Measurements from ENCODE around the gene NFASC. TPM values are rescaled to one million over a fixed set of nuclear protein-coding genes. Genes with fewer than 3 reads are reported as not detected.

Gene NFASC
- total RNA-seq, 1 experiment from 2014 or later: 1.6 TPM

GRCh38 chr1:204883405-204883804 is 12.7 kb downstream of the NFASC start:
- DNase-seq: no peak
- H2AFZ ChIP-seq (ENCODE audit: low read length): no peak overlapping the region
- no peak overlapping the region for H3K4me3 ChIP-seq (ENCODE audit: low read length)
- ChIA-PET POLR2A (ENCODE audit: unreplicated experiment) (no interaction called here), CTCF (no interaction called here)
- peaks cover 70% of the 10 kb centered on the region for H3K27me3 ChIP-seq (ENCODE audit: low read length)
- BruUV-seq (replicated peaks): no TSS peak
- TF ChIP-seq, protein P1, sequence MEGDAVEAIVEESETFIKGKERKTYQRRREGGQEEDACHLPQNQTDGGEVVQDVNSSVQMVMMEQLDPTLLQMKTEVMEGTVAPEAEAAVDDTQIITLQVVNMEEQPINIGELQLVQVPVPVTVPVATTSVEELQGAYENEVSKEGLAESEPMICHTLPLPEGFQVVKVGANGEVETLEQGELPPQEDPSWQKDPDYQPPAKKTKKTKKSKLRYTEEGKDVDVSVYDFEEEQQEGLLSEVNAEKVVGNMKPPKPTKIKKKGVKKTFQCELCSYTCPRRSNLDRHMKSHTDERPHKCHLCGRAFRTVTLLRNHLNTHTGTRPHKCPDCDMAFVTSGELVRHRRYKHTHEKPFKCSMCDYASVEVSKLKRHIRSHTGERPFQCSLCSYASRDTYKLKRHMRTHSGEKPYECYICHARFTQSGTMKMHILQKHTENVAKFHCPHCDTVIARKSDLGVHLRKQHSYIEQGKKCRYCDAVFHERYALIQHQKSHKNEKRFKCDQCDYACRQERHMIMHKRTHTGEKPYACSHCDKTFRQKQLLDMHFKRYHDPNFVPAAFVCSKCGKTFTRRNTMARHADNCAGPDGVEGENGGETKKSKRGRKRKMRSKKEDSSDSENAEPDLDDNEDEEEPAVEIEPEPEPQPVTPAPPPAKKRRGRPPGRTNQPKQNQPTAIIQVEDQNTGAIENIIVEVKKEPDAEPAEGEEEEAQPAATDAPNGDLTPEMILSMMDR (conservative IDR thresholded peaks at IDR 0.05; ENCODE audit: low read depth, low read length): no peak
- TF ChIP-seq EZH2phosphoT487 (IDR thresholded peaks at IDR 0.05; ENCODE audit: borderline replicate concordance, low read length): no peak
- TF ChIP-seq EZH2 (IDR thresholded peaks at IDR 0.05; ENCODE audit: low read length, unreplicated experiment): no peak
- no peaks in the 10 kb centered on the region for H3K9me3 ChIP-seq (ENCODE audit: low read length)
- intact Hi-C loops (cut with micrococcal nuclease): no loop called here
- no peaks in the 10 kb centered on the region for H3F3A ChIP-seq (ENCODE audit: low read length, unreplicated experiment)
- no peaks in the 10 kb centered on the region for H3K36me3 ChIP-seq (ENCODE audit: low read depth, low read length)
- H3K9me2 ChIP-seq (replicated peaks; ENCODE audit: low read length): no peaks in the 10 kb centered on the region
- ATAC-seq: no peak
- H3K4me1 ChIP-seq (ENCODE audit: insufficient read depth, low read length): no peaks in the 10 kb centered on the region
- no peaks in the 10 kb centered on the region for H3K79me2 ChIP-seq (ENCODE audit: low read length)
- no peaks in the 10 kb centered on the region; the same call in 1 of the 2 replicates for H4K20me1 ChIP-seq (ENCODE audit: low read length)
- no peak overlapping the region for H3K9ac ChIP-seq (ENCODE audit: low read length)
- H3K27ac ChIP-seq (ENCODE audit: low read length): no peak overlapping the region
- no peak overlapping the region for H3K4me2 ChIP-seq (ENCODE audit: low read length)

DNA sequence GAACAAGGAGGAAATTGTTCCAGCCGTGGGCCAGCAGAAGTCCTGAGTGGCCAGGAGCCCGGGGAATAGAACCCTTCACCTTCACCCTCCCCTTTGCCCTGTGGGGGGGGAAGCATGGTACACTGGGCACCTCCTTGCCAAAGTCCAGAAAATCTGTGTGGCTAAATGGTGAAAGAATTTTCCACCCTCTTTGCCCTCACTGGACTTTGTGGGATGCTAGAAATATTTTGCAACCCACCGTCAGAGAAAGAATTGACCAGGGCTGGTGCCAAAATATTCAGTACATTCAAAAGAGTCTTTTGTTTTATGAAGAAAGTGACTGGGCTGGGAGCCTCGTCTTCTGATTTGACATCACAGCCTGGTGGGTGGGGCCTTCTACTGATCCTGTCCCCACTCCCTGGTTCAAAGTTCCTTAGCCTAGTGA is 14.6 kb downstream of the NFASC start:
- H3K36me3 ChIP-seq (ENCODE audit: low read depth, low read length): no peaks in the 10 kb centered on the region
- POLR2A ChIA-PET (ENCODE audit: unreplicated experiment): no interaction called here
- no peaks in the 10 kb centered on the region for H3F3A ChIP-seq (ENCODE audit: low read length, unreplicated experiment)
- no peak for ATAC-seq
- BruUV-seq (replicated peaks): no TSS peak
- H3K27ac ChIP-seq (ENCODE audit: low read length): no peak overlapping the region
- no peak for DNase-seq
- no peak overlapping the region for H2AFZ ChIP-seq (ENCODE audit: low read length)
- no peak overlapping the region for H3K9ac ChIP-seq (ENCODE audit: low read length)
- TF ChIP-seq EZH2 (IDR thresholded peaks at IDR 0.05; ENCODE audit: low read length, unreplicated experiment): no peak
- TF ChIP-seq, protein P1 (conservative IDR thresholded peaks at IDR 0.05; ENCODE audit: low read depth, low read length): no peak
- TF ChIP-seq EZH2phosphoT487 (IDR thresholded peaks at IDR 0.05; ENCODE audit: borderline replicate concordance, low read length): no peak
- no peaks in the 10 kb centered on the region; the same call in 1 of the 2 replicates for H4K20me1 ChIP-seq (ENCODE audit: low read length)
- no peak overlapping the region for H3K4me2 ChIP-seq (ENCODE audit: low read length)
- peaks cover 73% of the 10 kb centered on the region for H3K27me3 ChIP-seq (ENCODE audit: low read length)
- no peak overlapping the region for H3K4me3 ChIP-seq (ENCODE audit: low read length)
- H3K9me3 ChIP-seq (ENCODE audit: low read length): no peaks in the 10 kb centered on the region
- H3K4me1 ChIP-seq (ENCODE audit: insufficient read depth, low read length): no peaks in the 10 kb centered on the region
- CTCF ChIA-PET: interaction anchor here (1.3 kb wide), 1 partner anchor 176 kb away, joined by 3 read pairs; no protein-coding TSS in a partner anchor
- no peaks in the 10 kb centered on the region for H3K79me2 ChIP-seq (ENCODE audit: low read length)
- intact Hi-C loops (cut with micrococcal nuclease): no loop called here
- no peaks in the 10 kb centered on the region for H3K9me2 ChIP-seq (replicated peaks; ENCODE audit: low read length)

- Histone ChIP-seq H3K4me2 (ENCODE audit: low read length) (no peak overlapping the region), H3K4me1 (ENCODE audit: insufficient read depth, low read length) (no peaks in the 10 kb centered on the region), H3K27me3 (ENCODE audit: low read length) (peaks cover 73% of the 10 kb centered on the region), H3K79me2 (ENCODE audit: low read length) (no peaks in the 10 kb centered on the region), H3K27ac (ENCODE audit: low read length) (no peak overlapping the region), H3F3A (ENCODE audit: low read length, unreplicated experiment) (no peaks in the 10 kb centered on the region), H3K4me3 (ENCODE audit: low read length) (no peak overlapping the region), H2AFZ (ENCODE audit: low read length) (no peak overlapping the region), H4K20me1 (ENCODE audit: low read length) (no peaks in the 10 kb centered on the region; the same call in 1 of the 2 replicates), H3K9me2 (replicated peaks; ENCODE audit: low read length) (no peaks in the 10 kb centered on the region), H3K36me3 (ENCODE audit: low read depth, low read length) (no peaks in the 10 kb centered on the region), H3K9ac (ENCODE audit: low read length) (no peak overlapping the region), H3K9me3 (ENCODE audit: low read length) (no peaks in the 10 kb centered on the region)
- POLR2A ChIA-PET (ENCODE audit: unreplicated experiment): no interaction called here
- DNase-seq: no peak
- intact Hi-C loops (cut with micrococcal nuclease): no loop called here
- CTCF ChIA-PET: interaction anchor here (1.3 kb wide), 1 partner anchor 176 kb away, joined by 3 read pairs; no protein-coding TSS in a partner anchor
- BruUV-seq (replicated peaks): no TSS peak
- no peak for TF ChIP-seq EZH2 (IDR thresholded peaks at IDR 0.05; ENCODE audit: low read length, unreplicated experiment)
- no peak for ATAC-seq
Measured at GRCh38 chr1:204885790-204886189, 15.1 kb downstream of the NFASC start.
